ENCODE measurements around the gene KRT85.

DNA sequence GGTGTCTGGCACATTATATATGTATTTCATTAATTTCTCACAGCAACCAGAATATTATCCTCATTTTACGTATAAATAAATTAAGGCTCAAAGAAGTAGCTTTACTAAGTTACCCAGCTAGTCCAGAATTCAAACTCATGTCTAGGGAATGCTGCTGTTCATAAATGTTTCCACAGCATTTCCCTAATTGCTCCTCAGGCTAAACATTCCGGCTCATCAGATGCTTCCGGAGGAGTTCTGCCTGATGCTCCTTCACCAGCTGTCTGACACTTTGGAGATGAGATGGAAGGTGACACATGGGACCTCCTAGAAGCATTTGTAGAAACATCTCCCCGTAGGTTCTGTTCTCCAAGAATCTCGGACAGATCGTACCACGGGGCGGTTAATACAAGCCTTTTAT is 12.1 kb downstream of the KRT85 start:
- TF ChIP-seq TBP (CRISPR knock-in tag; IDR thresholded peaks at IDR 0.05) = no peak
- no peak for TF ChIP-seq CAMTA2 (CRISPR knock-in tag; IDR thresholded peaks at IDR 0.05; ENCODE audit: borderline replicate concordance)
- TF ChIP-seq, protein P1, sequence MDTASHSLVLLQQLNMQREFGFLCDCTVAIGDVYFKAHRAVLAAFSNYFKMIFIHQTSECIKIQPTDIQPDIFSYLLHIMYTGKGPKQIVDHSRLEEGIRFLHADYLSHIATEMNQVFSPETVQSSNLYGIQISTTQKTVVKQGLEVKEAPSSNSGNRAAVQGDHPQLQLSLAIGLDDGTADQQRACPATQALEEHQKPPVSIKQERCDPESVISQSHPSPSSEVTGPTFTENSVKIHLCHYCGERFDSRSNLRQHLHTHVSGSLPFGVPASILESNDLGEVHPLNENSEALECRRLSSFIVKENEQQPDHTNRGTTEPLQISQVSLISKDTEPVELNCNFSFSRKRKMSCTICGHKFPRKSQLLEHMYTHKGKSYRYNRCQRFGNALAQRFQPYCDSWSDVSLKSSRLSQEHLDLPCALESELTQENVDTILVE (CRISPR knock-in tag; IDR thresholded peaks at IDR 0.05) = no peak
- TF ChIP-seq TCF7L2 (IDR thresholded peaks at IDR 0.05; ENCODE audit: low read depth, low read length) = no peak
- TF ChIP-seq MLLT10 (CRISPR knock-in tag; IDR thresholded peaks at IDR 0.05) = no peak
- TF ChIP-seq, protein P2, sequence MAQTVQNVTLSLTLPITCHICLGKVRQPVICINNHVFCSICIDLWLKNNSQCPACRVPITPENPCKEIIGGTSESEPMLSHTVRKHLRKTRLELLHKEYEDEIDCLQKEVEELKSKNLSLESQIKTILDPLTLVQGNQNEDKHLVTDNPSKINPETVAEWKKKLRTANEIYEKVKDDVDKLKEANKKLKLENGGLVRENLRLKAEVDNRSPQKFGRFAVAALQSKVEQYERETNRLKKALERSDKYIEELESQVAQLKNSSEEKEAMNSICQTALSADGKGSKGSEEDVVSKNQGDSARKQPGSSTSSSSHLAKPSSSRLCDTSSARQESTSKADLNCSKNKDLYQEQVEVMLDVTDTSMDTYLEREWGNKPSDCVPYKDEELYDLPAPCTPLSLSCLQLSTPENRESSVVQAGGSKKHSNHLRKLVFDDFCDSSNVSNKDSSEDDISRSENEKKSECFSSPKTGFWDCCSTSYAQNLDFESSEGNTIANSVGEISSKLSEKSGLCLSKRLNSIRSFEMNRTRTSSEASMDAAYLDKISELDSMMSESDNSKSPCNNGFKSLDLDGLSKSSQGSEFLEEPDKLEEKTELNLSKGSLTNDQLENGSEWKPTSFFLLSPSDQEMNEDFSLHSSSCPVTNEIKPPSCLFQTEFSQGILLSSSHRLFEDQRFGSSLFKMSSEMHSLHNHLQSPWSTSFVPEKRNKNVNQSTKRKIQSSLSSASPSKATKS (CRISPR knock-in tag; IDR thresholded peaks at IDR 0.05) = no peak
- no peak for TF ChIP-seq HMG20B (CRISPR knock-in tag; conservative IDR thresholded peaks at IDR 0.05)
- TF ChIP-seq JUNB (CRISPR knock-in tag; IDR thresholded peaks at IDR 0.05; ENCODE audit: borderline replicate concordance) = no peak
